ENCODE data around the gene NTN1. TPM values are rescaled to one million over a fixed set of nuclear protein-coding genes. Genes with fewer than 3 reads are reported as not detected.

The NTN1 gene
- total RNA-seq, 1 experiment from 2014 or later: 14.5 TPM

GRCh38 chr17:9286434-9286833 lies 265.1 kb downstream of the NTN1 start:
- no peaks in the 10 kb centered on the region for H3K9me3 ChIP-seq (ENCODE audit: control insufficient read depth, insufficient read depth, low read depth, low read length)
- ChIA-PET CTCF (no interaction called here), POLR2A (interaction anchor here (0.6 kb wide), 1 partner anchor 72 kb away, joined by 7 read pairs; no protein-coding TSS in a partner anchor)
- no peaks in the 10 kb centered on the region for H3K27me3 ChIP-seq (ENCODE audit: control insufficient read depth, insufficient read depth, low read length)
- H3K36me3 ChIP-seq (ENCODE audit: control insufficient read depth, insufficient read depth, low read length): no peaks in the 10 kb centered on the region
- TF ChIP-seq SIN3A (IDR thresholded peaks at IDR 0.05; ENCODE audit: borderline replicate concordance, insufficient read depth, low read depth, low read length) (no peak), POLR2AphosphoS5 (IDR thresholded peaks at IDR 0.05; ENCODE audit: low read depth, low read length) (no peak), CTCF (IDR thresholded peaks at IDR 0.05) (no peak), REST (IDR thresholded peaks at IDR 0.05; ENCODE audit: insufficient read depth in 1 of 2, low read depth in 2 of 2, low read length in 1 of 2) (no peak), TCF7L2 (IDR thresholded peaks at IDR 0.05; ENCODE audit: low read depth, low read length) (no peak)
- no peak overlapping the region for H3K4me3 ChIP-seq (ENCODE audit: low read depth in 2 of 2, low read length in 2 of 2)
- intact Hi-C loops (cut with micrococcal nuclease; ENCODE audit: unreplicated experiment): no loop called here
- DNase-seq (ENCODE audit: low read depth, low spot score) (no peak), ATAC-seq (no peak)
- no TSS peak for BruUV-seq (replicated peaks)
- in situ Hi-C loops (cut with HindIII; ENCODE audit: low pct_unique_long_range_greater_than_20kb, low sequenced_read_pairs): no loop called here
- H3K27ac ChIP-seq (ENCODE audit: low read length): no peak overlapping the region
- no peaks in the 10 kb centered on the region for H3K4me1 ChIP-seq (ENCODE audit: control insufficient read depth, insufficient read depth, low read length)

- ATAC-seq (no peak), DNase-seq (ENCODE audit: low read depth, low spot score) (no peak)
- Histone ChIP-seq H3K4me1 (ENCODE audit: control insufficient read depth, insufficient read depth, low read length) (no peaks in the 10 kb centered on the region), H3K9me3 (ENCODE audit: control insufficient read depth, insufficient read depth, low read depth, low read length) (no peaks in the 10 kb centered on the region), H3K4me3 (ENCODE audit: low read depth in 2 of 2, low read length in 2 of 2) (no peak overlapping the region), H3K27ac (ENCODE audit: low read length) (no peak overlapping the region), H3K36me3 (ENCODE audit: control insufficient read depth, insufficient read depth, low read length) (no peaks in the 10 kb centered on the region), H3K27me3 (ENCODE audit: control insufficient read depth, insufficient read depth, low read length) (no peaks in the 10 kb centered on the region)
- ChIA-PET CTCF (no interaction called here), POLR2A (no interaction called here)
- intact Hi-C loops (cut with micrococcal nuclease; ENCODE audit: unreplicated experiment): no loop called here
- BruUV-seq (replicated peaks): no TSS peak
- TF ChIP-seq POLR2AphosphoS5 (IDR thresholded peaks at IDR 0.05; ENCODE audit: low read depth, low read length) (no peak), REST (IDR thresholded peaks at IDR 0.05; ENCODE audit: insufficient read depth in 1 of 2, low read depth in 2 of 2, low read length in 1 of 2) (no peak), SIN3A (IDR thresholded peaks at IDR 0.05; ENCODE audit: borderline replicate concordance, insufficient read depth, low read depth, low read length) (no peak), CTCF (IDR thresholded peaks at IDR 0.05) (no peak), TCF7L2 (IDR thresholded peaks at IDR 0.05; ENCODE audit: low read depth, low read length) (no peak)
- in situ Hi-C loops (cut with HindIII; ENCODE audit: low pct_unique_long_range_greater_than_20kb, low sequenced_read_pairs): no loop called here
Observed at GRCh38 chr17:9287306-9287705, 266.0 kb downstream of the NTN1 start.
